ENCODE measurements around the gene UFC1.
A peak's percentile ranks its signal among the peaks of the same experiment; 100 is the strongest.
"Not testable (repeated sequence)": the region's sequence is repeated elsewhere in the genome, so short reads cannot be mapped to it uniquely, and the experiment has no call there.

UFC1 gene

GRCh38 chr1:161153682-161154337, at the start of gene UFC1:
Gene UFC1 (plus strand): TSS chr1:161153978. CDS start chr1:161153998, 20 bp downstream.
- peak; percentile 84 for DNase-seq

GRCh38 chr1:161106431-161106830, 47.3 kb upstream of the UFC1 start:
- no peak for DNase-seq

- DNase-seq = no peak
Observed at GRCh38 chr1:161111117-161111516, 42.7 kb upstream of the UFC1 start.

GRCh38 chr1:161111527-161111926, 42.3 kb upstream of the UFC1 start:
- DNase-seq = no peak

- DNase-seq = no peak
Observed at GRCh38 chr1:161113915-161114314, 39.9 kb upstream of the UFC1 start.

GRCh38 chr1:161114556-161114955, 39.2 kb upstream of the UFC1 start:
- no peak for DNase-seq

- no peak for DNase-seq
Observed at GRCh38 chr1:161115132-161115711, 38.6 kb upstream of the UFC1 start.

- not testable (repeated sequence) for DNase-seq
Observed at GRCh38 chr1:161115961-161116360, 37.8 kb upstream of the UFC1 start.

GRCh38 chr1:161117759-161118581, 35.8 kb upstream of the UFC1 start, which contains the start of the genes NIT1 and PFDN2:
Gene NIT1 (plus strand): TSS chr1:161118105. CDS start chr1:161118177, 72 bp downstream.
Gene PFDN2 (minus strand): TSS chr1:161118037. CDS start chr1:161118026, 11 bp downstream.
- DNase-seq = peak; percentile 67

GRCh38 chr1:161119092-161119903, 34.5 kb upstream of the UFC1 start:
- DNase-seq = no peak

- no peak for DNase-seq
Observed at GRCh38 chr1:161121042-161121650, 32.6 kb upstream of the UFC1 start.

- DNase-seq = no peak
Observed at GRCh38 chr1:161121834-161122233, 31.9 kb upstream of the UFC1 start.

GRCh38 chr1:161122967-161123366, 30.8 kb upstream of the UFC1 start:
- no peak for DNase-seq

GRCh38 chr1:161127649-161128048, 26.1 kb upstream of the UFC1 start:
- no peak for DNase-seq

- DNase-seq = no peak
Observed at GRCh38 chr1:161128591-161129420, 25.0 kb upstream of the UFC1 start.

- DNase-seq = no peak
Observed at GRCh38 chr1:161130266-161130665, 23.5 kb upstream of the UFC1 start.

GRCh38 chr1:161131523-161132409, 22.0 kb upstream of the UFC1 start:
- no peak for DNase-seq

GRCh38 chr1:161132410-161133219, 21.2 kb upstream of the UFC1 start, which contains the start of gene DEDD:
Gene DEDD (minus strand): TSS chr1:161132667. CDS start chr1:161124462, 8,205 bp downstream.
- DNase-seq = peak; percentile 94

- DNase-seq = no peak
Observed at GRCh38 chr1:161133220-161133740, 20.5 kb upstream of the UFC1 start.

Measured in COR-L47 (cell line).